SW480 (cell line): ENCODE data around the gene SCYL3.
"Not testable (repeated sequence)": the region's sequence is repeated elsewhere in the genome, so short reads cannot be mapped to it uniquely, and the experiment has no call there.

Experiments used
- DNase-seq: peaks from one replicate; pipeline ENCODE4 v3.0.0-alpha.2; 2016; ENCODE audit warnings: low spot score

The SCYL3 gene

DNA sequence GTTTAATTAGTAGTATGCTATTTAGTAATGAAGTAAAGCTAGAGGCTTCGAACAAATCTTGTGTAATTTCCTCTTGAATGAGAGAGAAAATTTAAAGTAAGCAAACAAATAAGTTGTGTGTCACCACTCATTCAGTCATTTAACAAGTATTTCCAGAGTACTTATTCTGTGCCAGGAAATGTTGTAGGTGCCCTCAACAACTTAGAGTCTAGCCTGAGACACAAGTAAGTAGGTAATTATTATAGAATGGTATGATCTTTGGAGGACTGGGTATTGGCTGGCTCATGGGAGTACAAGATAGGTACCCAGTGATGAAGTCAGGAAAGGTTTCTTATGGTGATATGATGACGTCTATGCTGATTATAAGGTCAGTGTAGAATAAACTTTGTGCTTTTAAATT, 81.6 kb downstream of the SCYL3 start:
- DNase-seq, result no peak

DNA sequence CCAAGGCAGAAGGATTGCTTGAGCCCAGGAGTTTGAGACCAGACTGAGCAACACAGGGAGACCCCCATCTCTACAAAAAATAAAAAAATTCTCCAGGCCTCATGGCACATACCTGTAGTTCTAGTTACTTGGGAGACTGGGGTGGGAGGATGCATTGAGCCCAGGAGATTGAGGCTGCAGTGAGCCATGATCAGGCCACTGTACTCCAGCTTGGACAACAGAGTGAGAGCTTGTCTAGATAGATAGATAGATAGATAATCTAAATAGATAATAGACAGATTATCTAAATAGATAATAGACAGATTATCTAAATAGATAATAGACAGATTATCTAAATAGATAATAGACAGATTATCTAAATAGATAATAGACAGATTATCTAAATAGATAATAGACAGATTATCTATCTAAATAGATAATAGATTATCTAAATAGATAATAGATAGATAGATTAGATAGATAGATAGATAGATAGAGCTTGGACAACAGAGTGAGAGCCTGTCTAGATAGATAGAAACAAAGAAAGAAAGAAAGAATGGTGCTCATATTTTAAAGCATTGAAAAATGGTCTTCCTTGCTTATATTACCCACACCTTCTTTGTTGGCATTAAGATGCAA, 82.2 kb downstream of the SCYL3 start:
- not testable (repeated sequence) for DNase-seq

GRCh38 chr1:169809370-169810095, 84.2 kb downstream of the SCYL3 start:
- DNase-seq, result peak; percentile 8

- DNase-seq, result no peak
Observed at GRCh38 chr1:169804941-169805340, 88.8 kb downstream of the SCYL3 start.

DNA sequence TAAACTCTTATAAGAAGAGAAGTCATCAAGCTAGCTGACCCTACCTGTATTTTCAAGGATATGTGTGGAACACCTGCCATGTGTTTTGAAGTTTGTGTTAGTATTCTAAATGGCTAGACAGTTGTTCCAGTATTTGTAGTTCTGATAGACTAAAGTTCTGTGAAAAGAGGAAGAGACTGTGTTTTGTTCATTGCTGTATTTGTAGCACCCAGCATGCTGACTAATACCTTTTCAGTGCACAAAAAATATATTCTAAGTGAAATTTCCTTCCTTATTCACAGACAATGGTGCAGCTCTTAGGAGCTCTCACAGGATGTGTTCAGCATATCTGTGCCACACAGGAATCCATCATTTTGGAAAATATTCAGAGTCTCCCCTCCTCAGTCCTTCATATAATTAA, 90.8 kb downstream of the SCYL3 start:
- no peak for DNase-seq
